Measurements from ENCODE around the gene SUN3.

SUN3 gene

GRCh38 chr7:48040944-48041652 lies 12.2 kb upstream of the SUN3 start:
- peaks cover 32% of the 10 kb centered on the region for H3K27me3 ChIP-seq
- no peaks in the 10 kb centered on the region for H3K9me3 ChIP-seq
- H3K4me1 ChIP-seq (ENCODE audit: control insufficient read depth in 1 of 2, insufficient read depth in 1 of 2, low read depth in 1 of 2, low read length in 1 of 2): peaks cover 1 to 2% of the 10 kb centered on the region in 2 experiments
- H3K27ac ChIP-seq: no peak overlapping the region
- H3K36me3 ChIP-seq: no peaks in the 10 kb centered on the region
- no peak for TF ChIP-seq CTCF (IDR thresholded peaks at IDR 0.05)
- no peak overlapping the region for H3K4me3 ChIP-seq (ENCODE audit: low read depth in 1 of 2, low read length in 1 of 2)

GRCh38 chr7:48038815-48039506 lies 10.1 kb upstream of the SUN3 start:
- Histone ChIP-seq H3K36me3 (no peaks in the 10 kb centered on the region), H3K27me3 (peaks cover 54% of the 10 kb centered on the region), H3K4me1 (ENCODE audit: control insufficient read depth in 1 of 2, insufficient read depth in 1 of 2, low read depth in 1 of 2, low read length in 1 of 2) (peaks cover 9 to 14% of the 10 kb centered on the region in 2 experiments), H3K9me3 (no peaks in the 10 kb centered on the region), H3K27ac (no peak overlapping the region), H3K4me3 (ENCODE audit: low read depth in 1 of 2, low read length in 1 of 2) (no peak overlapping the region)
- TF ChIP-seq CTCF (IDR thresholded peaks at IDR 0.05): no peak

- no peak for TF ChIP-seq CTCF (IDR thresholded peaks at IDR 0.05)
- peaks cover 9 to 14% of the 10 kb centered on the region in 2 experiments for H3K4me1 ChIP-seq (ENCODE audit: control insufficient read depth in 1 of 2, insufficient read depth in 1 of 2, low read depth in 1 of 2, low read length in 1 of 2)
- H3K4me3 ChIP-seq (ENCODE audit: low read depth in 1 of 2, low read length in 1 of 2): peak overlapping the region; percentile 49 to 65
- peaks cover 83% of the 10 kb centered on the region for H3K27me3 ChIP-seq
- no peaks in the 10 kb centered on the region for H3K36me3 ChIP-seq
- no peaks in the 10 kb centered on the region for H3K9me3 ChIP-seq
- H3K27ac ChIP-seq: no peak overlapping the region
These were observed 7.1 kb upstream of the SUN3 start for GRCh38 chr7:48035967-48036478.

- peaks cover 89% of the 10 kb centered on the region for H3K27me3 ChIP-seq
These were observed 6.5 kb upstream of the SUN3 start, which contains the start of gene C7orf57 for GRCh38 chr7:48035301-48035966. Gene C7orf57, plus strand, starts transcription at chr7:48035543. Its CDS starts 766 bp downstream, at chr7:48036309.

More at GRCh38 chr7:48035301-48035966, 6.5 kb upstream of the SUN3 start, which contains the start of gene C7orf57:
- no peak within 1 kb of the TSS for H3K27ac ChIP-seq
- peak within 1 kb of the TSS; percentile 49 to 65 for H3K4me3 ChIP-seq (ENCODE audit: low read depth in 1 of 2, low read length in 1 of 2)
- peak; percentile 21 for TF ChIP-seq CTCF (IDR thresholded peaks at IDR 0.05)
- peaks cover 9 to 14% of the 10 kb centered on the region in 2 experiments for H3K4me1 ChIP-seq (ENCODE audit: control insufficient read depth in 1 of 2, insufficient read depth in 1 of 2, low read depth in 1 of 2, low read length in 1 of 2)
- no peaks in the 10 kb centered on the region for H3K9me3 ChIP-seq
- H3K36me3 ChIP-seq: no peaks in the 10 kb centered on the region

Measured in neutrophil (primary cell).